H1 (cell line): ENCODE data around the gene GRIA4. TPM values are rescaled to one million over a fixed set of nuclear protein-coding genes. Genes with fewer than 3 reads are reported as not detected.

Experiments used
- CTCF ChIA-PET: fragments of 300-600 bp; sonication (Branson Sonifier 250); formaldehyde crosslinking; loops from one replicate; lab custom pipeline; 2021; ENCODE audit not compliant: partially characterized antibody; lab: Charles Lee
- POLR2A ChIA-PET: fragments of 300-600 bp; sonication (Branson Sonifier 250); formaldehyde crosslinking; loops from one replicate; lab custom pipeline; 2021; ENCODE audit warnings: inconsistent platforms; ENCODE audit not compliant: partially characterized antibody; lab: Charles Lee
- DNase-seq, 2 experiments: peaks; one replicate each; pipeline versions ENCODE4 v3.0.0 to v3.0.0-alpha.2; 2010 to 2022; ENCODE audit warnings: low spot score in 2 of 2, low read depth in 1 of 2, mixed read lengths in 1 of 2
- FAIRE-seq: peaks from 2 replicates; lab custom pipeline; 2011; peaks lifted over from hg19 to GRCh38; lab: Jason Lieb, UNC
- H2AFZ ChIP-seq: 2 replicates; pipeline ENCODE4 v1.8.1; 2012; ENCODE audit warnings: low read length, inconsistent platforms
- H2AK5ac ChIP-seq: 2 replicates; pipeline ENCODE4 v1.6.1; 2013; ENCODE audit warnings: low read depth, low read length
- H2BK120ac ChIP-seq: replicated peaks from 2 replicates; pipeline ENCODE3; 2013; ENCODE audit warnings: low read depth, low read length, inconsistent platforms
- H2BK12ac ChIP-seq: 2 replicates; pipeline ENCODE4 v1.6.1; 2013; ENCODE audit warnings: low read depth, low read length
- H2BK15ac ChIP-seq: 2 replicates; pipeline ENCODE4 v1.6.1; 2013; ENCODE audit warnings: low read length
- H2BK20ac ChIP-seq: 2 replicates; pipeline ENCODE4 v1.6.1; 2013; ENCODE audit warnings: low read length
- H2BK5ac ChIP-seq: 2 replicates; pipeline ENCODE4 v1.6.1; 2013; ENCODE audit warnings: low read depth, low read length
- H3K14ac ChIP-seq: 2 replicates; pipeline ENCODE4 v1.6.1; 2013; ENCODE audit warnings: inconsistent platforms; ENCODE audit not compliant: insufficient read length
- H3K18ac ChIP-seq: 2 replicates; pipeline ENCODE4 v1.6.1; 2013; ENCODE audit warnings: low read length; ENCODE audit errors: extremely low read depth
- H3K23ac ChIP-seq: 2 replicates; pipeline ENCODE4 v1.6.1; 2013; ENCODE audit warnings: inconsistent platforms; ENCODE audit not compliant: insufficient read length
- H3K23me2 ChIP-seq: 2 replicates; pipeline ENCODE4 v1.6.1; 2013; ENCODE audit warnings: low read depth, low read length
- H3K27ac ChIP-seq: 2 replicates; pipeline ENCODE4 v1.6.1; 2011; ENCODE audit warnings: low read depth, low read length, inconsistent platforms
- H3K27me3 ChIP-seq, 4 experiments: replicated peaks in 1 of 4; 1 replicate in 1 of 4; 2 replicates in 3 of 4; pipeline versions ENCODE4 v1.6.1 to v1.8.1; 2011 to 2013; ENCODE audit warnings: low read length in 3 of 4, mild to moderate bottlenecking in 3 of 4, inconsistent platforms in 2 of 4, mixed read lengths in 2 of 4, moderate library complexity in 1 of 4; ENCODE audit not compliant: control insufficient read depth in 3 of 4, insufficient read depth in 3 of 4; ENCODE audit errors: extremely low read depth in 1 of 4
- H3K36me3 ChIP-seq, 4 experiments: 2 replicates each; pipeline versions ENCODE4 v1.6.1 to v1.8.1; 2011 to 2013; ENCODE audit warnings: mild to moderate bottlenecking in 4 of 4, low read length in 3 of 4, moderate library complexity in 2 of 4, control low read depth in 1 of 4, inconsistent platforms in 1 of 4; ENCODE audit not compliant: insufficient read depth in 4 of 4, control insufficient read depth in 2 of 4
- H3K4ac ChIP-seq: replicated peaks from 2 replicates; pipeline ENCODE3; 2013; ENCODE audit warnings: low read length, low read depth, mixed read lengths, inconsistent platforms; ENCODE audit not compliant: insufficient read length
- H3K4me1 ChIP-seq, 4 experiments: replicated peaks in 1 of 4; 1 replicate in 1 of 4; 2 replicates in 3 of 4; pipeline versions ENCODE4 v1.6.1 to v1.8.1; 2011 to 2013; ENCODE audit warnings: low read length in 3 of 4, inconsistent platforms in 2 of 4, mixed read lengths in 1 of 4; ENCODE audit not compliant: insufficient read depth in 4 of 4, control insufficient read depth in 3 of 4
- H3K4me2 ChIP-seq, 2 experiments: 2 replicates each; pipeline versions ENCODE4 v1.6.1 to v1.8.1; 2011 to 2013; ENCODE audit warnings: low read depth in 2 of 2, low read length in 2 of 2, control low read depth in 1 of 2, inconsistent platforms in 1 of 2, mild to moderate bottlenecking in 1 of 2; ENCODE audit not compliant: insufficient read depth in 1 of 2
- H3K4me3 ChIP-seq, 4 experiments: fragments of 200-600, 300-600 bp in 1 of 4; sonication (generic), shearing (Covaris generic), sonication (Bioruptor Twin) in 1 of 4; 2 replicates each; pipeline versions ENCODE4 v1.5.1 to v1.8.1; 2011 to 2016; ENCODE audit warnings: low read length in 4 of 4, low read depth in 3 of 4, control low read depth in 2 of 4, inconsistent platforms in 2 of 4, mild to moderate bottlenecking in 2 of 4, mixed read lengths in 1 of 4, moderate library complexity in 1 of 4; ENCODE audit not compliant: insufficient read depth in 2 of 4; ENCODE audit errors: extremely low read depth in 1 of 4
- H3K56ac ChIP-seq: replicated peaks from 2 replicates; pipeline ENCODE3; 2013; ENCODE audit warnings: low read depth, mild to moderate bottlenecking, mixed read lengths, low read length, inconsistent platforms; ENCODE audit not compliant: insufficient read length
- H3K79me1 ChIP-seq: 2 replicates; pipeline ENCODE4 v1.6.1; 2013; ENCODE audit warnings: low read depth, low read length, control low read depth
- H3K79me2 ChIP-seq, 2 experiments: 2 replicates each; pipeline versions ENCODE4 v1.6.1 to v1.8.1; 2012 to 2013; ENCODE audit warnings: low read length in 2 of 2, mild to moderate bottlenecking in 2 of 2, inconsistent platforms in 1 of 2; ENCODE audit not compliant: insufficient read depth in 2 of 2, control insufficient read depth in 1 of 2
- H3K9ac ChIP-seq, 4 experiments: replicated peaks in 1 of 4; 1 replicate in 1 of 4; 2 replicates in 3 of 4; pipeline versions ENCODE4 v1.6.1 to v1.8.1; 2011 to 2013; ENCODE audit warnings: low read depth in 3 of 4, low read length in 3 of 4, control low read depth in 2 of 4, mild to moderate bottlenecking in 2 of 4, moderate library complexity in 2 of 4, inconsistent platforms in 1 of 4; ENCODE audit errors: extremely low read depth in 1 of 4
- H3K9me3 ChIP-seq, 2 experiments: 2 replicates each; pipeline versions ENCODE4 v1.6.1 to v1.8.1; 2012 to 2013; ENCODE audit warnings: mild to moderate bottlenecking in 2 of 2, moderate library complexity in 2 of 2, control low read depth in 1 of 2, inconsistent platforms in 1 of 2, low read depth in 1 of 2, low read length in 1 of 2, mixed read lengths in 1 of 2; ENCODE audit not compliant: insufficient read depth in 2 of 2
- H4K20me1 ChIP-seq, 2 experiments: replicated peaks in 1 of 2; 2 replicates each; pipeline versions ENCODE3 to v1.8.1; 2011 to 2013; ENCODE audit warnings: inconsistent platforms in 2 of 2, low read length in 2 of 2, mild to moderate bottlenecking in 1 of 2; ENCODE audit not compliant: insufficient read depth in 2 of 2, control insufficient read depth in 1 of 2
- H4K5ac ChIP-seq: 2 replicates; pipeline ENCODE4 v1.6.1; 2013; ENCODE audit warnings: low read length, low read depth, mixed read lengths, inconsistent platforms; ENCODE audit not compliant: insufficient read length
- H4K8ac ChIP-seq: 2 replicates; pipeline ENCODE4 v1.8.0; 2013; ENCODE audit warnings: mild to moderate bottlenecking, moderate library complexity, low read length, inconsistent platforms; ENCODE audit not compliant: insufficient read depth; ENCODE audit errors: extremely low read depth
- H4K91ac ChIP-seq: replicated peaks from 2 replicates; pipeline ENCODE3; 2013; ENCODE audit warnings: low read length, mixed read lengths, inconsistent platforms; ENCODE audit not compliant: insufficient read length
- ASH2L ChIP-seq: fragments of 200-600, 300-600 bp; sonication (generic); IDR thresholded peaks from one replicate; pipeline ENCODE4 v1.7.1; 2017; ENCODE audit warnings: low read length
- JUN ChIP-seq: IDR thresholded peaks from 2 replicates; pipeline ENCODE4 v1.6.1; 2011; ENCODE audit warnings: low read depth, mild to moderate bottlenecking, improper control_type of control experiment, low read length
- NANOG ChIP-seq: IDR thresholded peaks from 2 replicates; pipeline ENCODE4 v1.6.1; 2011; ENCODE audit warnings: low read length, low read depth, mild to moderate bottlenecking, inconsistent platforms; ENCODE audit not compliant: insufficient read depth, poor library complexity, severe bottlenecking
- PHF8 ChIP-seq: fragments of 200-600 bp; sonication (generic); conservative IDR thresholded peaks from 2 replicates; pipeline ENCODE4 v1.7.1; 2012; ENCODE audit warnings: low read depth, mild to moderate bottlenecking, inconsistent platforms, low read length, moderate library complexity
- RBBP5 ChIP-seq: IDR thresholded peaks from 2 replicates; pipeline ENCODE4 v1.7.1; 2012; ENCODE audit warnings: low read depth, mild to moderate bottlenecking, inconsistent platforms, low read length, moderate library complexity, borderline replicate concordance
- RNF2 ChIP-seq: fragments of 200-900, 300-1000 bp; sonication (generic); IDR thresholded peaks from 2 replicates; pipeline ENCODE4 v1.7.1; 2016; ENCODE audit warnings: borderline replicate concordance, low read depth, mild to moderate bottlenecking, antibody characterized with exemption, low read length; ENCODE audit not compliant: poor library complexity, severe bottlenecking; ENCODE audit errors: missing control alignments
- RXRA ChIP-seq: IDR thresholded peaks from 2 replicates; pipeline ENCODE4 v1.6.1; 2011; ENCODE audit warnings: low read depth, mild to moderate bottlenecking, low read length, moderate library complexity; ENCODE audit not compliant: insufficient read depth
- TEAD4 ChIP-seq: IDR thresholded peaks from 2 replicates; pipeline ENCODE4 v1.6.1; 2012; ENCODE audit warnings: low read depth, low read length, inconsistent platforms, mixed read lengths
- WGBS, 2 experiments: shearing (Covaris generic) in 1 of 2; methylation state at CpG; one replicate each; pipeline versions ENCODE4 v1.1.6 to v1.1.7; 2013 to 2015; ENCODE audit warnings: low lambda C conversion rate in 2 of 2, mixed read lengths in 2 of 2, inconsistent platforms in 1 of 2, low coverage in 1 of 2, missing lambda C conversion rate in 1 of 2; ENCODE audit not compliant: insufficient replicate concordance in 2 of 2, insufficient coverage in 1 of 2, insufficient read length in 1 of 2; ENCODE audit errors: extremely low coverage in 1 of 2, missing lambda C conversion rate in 1 of 2; 5-methylcytosine and 5-hydroxymethylcytosine counted together
- polyA plus RNA-seq, 7 experiments: library from polyadenylated mRNA; depleted of rRNA in 3 of 7; stranded (reverse) in 5 of 7; unstranded in 2 of 7; fragments of >200 nt in 5 of 7; fragments of 200-250 nt in 2 of 7; gene quantifications; 1 replicate in 5 of 7; 2 replicates in 1 of 7; 4 replicates in 1 of 7; pipeline versions ENCODE4 v1.2.1 to v1.2.3, GENCODE V29; 2011 to 2013; ENCODE audit warnings: missing spikeins in 2 of 7, mixed read lengths in 2 of 7
- total RNA-seq: library from RNA; stranded (reverse); fragmentation: NEBNext Ultra II Directional; extraction: Animal tissue kit (Norgen Biotek cat#: 25700); gene quantifications from 2 replicates; pipeline ENCODE4 v1.2.1, GENCODE V29; 2021
- TF ChIP-seq, protein P1 (sequence below), 3 experiments: IDR thresholded peaks; 1 replicate in 2 of 3; 2 replicates in 1 of 3; pipeline versions ENCODE4 v1.5.1 to v1.6.1; 2011; ENCODE audit warnings: low read length in 3 of 3, mild to moderate bottlenecking in 3 of 3, inconsistent platforms in 2 of 3, low read depth in 1 of 3, moderate library complexity in 1 of 3; ENCODE audit not compliant: insufficient read depth in 1 of 3; ENCODE audit errors: control extremely low read depth in 1 of 3

The GRIA4 gene
- total and polyA plus RNA-seq, 2 of the 8 experiments (the other 6 are each of a cell fraction or from before 2014, with no cell fraction given) = 12.5 to 21.8 TPM

DNA sequence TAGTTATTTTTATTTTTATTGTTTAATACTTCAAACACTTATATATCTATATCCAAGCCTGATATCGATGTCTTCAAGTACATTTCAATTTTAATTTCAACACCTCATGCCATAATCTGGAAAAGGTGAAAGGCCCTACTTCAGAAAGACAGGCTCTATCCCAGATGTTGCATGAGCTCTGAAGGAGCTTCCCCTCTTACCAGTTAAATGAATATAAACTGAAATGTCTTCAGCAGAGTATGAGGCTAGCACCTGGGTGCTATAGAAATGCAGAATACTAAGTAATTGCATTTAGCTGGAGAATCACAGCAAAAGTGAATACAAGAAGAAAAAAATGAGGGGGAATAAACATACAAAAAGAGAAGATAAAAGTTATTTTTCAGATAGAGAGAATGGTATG, 11.5 kb upstream of the GRIA4 start:
- Histone ChIP-seq H3K4ac (no peak overlapping the region), H3K4me2 (no peak overlapping the region), H2BK120ac (no peak overlapping the region), H3K4me1 (peaks cover 0 to 3% (median 1%) of the 10 kb centered on the region in 4 experiments; a peak in 1 of 7 replicates), H3K36me3 (no peaks in the 10 kb centered on the region), H3K18ac (no peak overlapping the region), H3K9ac (no peak overlapping the region), H2BK12ac (no peak overlapping the region), H3K79me2 (no peaks in the 10 kb centered on the region), H3K23me2 (no peaks in the 10 kb centered on the region), H3K27me3 (no peaks in the 10 kb centered on the region), H2AFZ (no peak overlapping the region), H4K8ac (no peak overlapping the region), H4K20me1 (no peaks in the 10 kb centered on the region), H3K56ac (no peak overlapping the region), H4K5ac (no peak overlapping the region), H3K4me3 (no peak overlapping the region), H2BK20ac (no peak overlapping the region), H3K27ac (no peak overlapping the region), H3K23ac (no peak overlapping the region), H3K14ac (no peak overlapping the region), H3K79me1 (no peaks in the 10 kb centered on the region), H2AK5ac (no peak overlapping the region), H2BK15ac (no peak overlapping the region), H2BK5ac (no peak overlapping the region), H3K9me3 (no peaks in the 10 kb centered on the region), H4K91ac (no peak overlapping the region)
- FAIRE-seq (no peak), DNase-seq (no peak)
- ChIA-PET POLR2A (no interaction called here), CTCF (interaction anchor here (0.6 kb wide), 1 partner anchor 491 kb away, joined by 3 read pairs; no protein-coding TSS in a partner anchor)
- 78% methylated on average over 1 of the region's 1 CpG; no CpG with 5 or more reads in 1 of the 2 experiments for WGBS, 2 experiments
- no peak for TF ChIP-seq NANOG
- TF ChIP-seq TEAD4 = no peak
- no peak for TF ChIP-seq ASH2L
- TF ChIP-seq RNF2 = no peak
- no peak for TF ChIP-seq RBBP5
- no peak for TF ChIP-seq JUN
- TF ChIP-seq, protein P1, sequence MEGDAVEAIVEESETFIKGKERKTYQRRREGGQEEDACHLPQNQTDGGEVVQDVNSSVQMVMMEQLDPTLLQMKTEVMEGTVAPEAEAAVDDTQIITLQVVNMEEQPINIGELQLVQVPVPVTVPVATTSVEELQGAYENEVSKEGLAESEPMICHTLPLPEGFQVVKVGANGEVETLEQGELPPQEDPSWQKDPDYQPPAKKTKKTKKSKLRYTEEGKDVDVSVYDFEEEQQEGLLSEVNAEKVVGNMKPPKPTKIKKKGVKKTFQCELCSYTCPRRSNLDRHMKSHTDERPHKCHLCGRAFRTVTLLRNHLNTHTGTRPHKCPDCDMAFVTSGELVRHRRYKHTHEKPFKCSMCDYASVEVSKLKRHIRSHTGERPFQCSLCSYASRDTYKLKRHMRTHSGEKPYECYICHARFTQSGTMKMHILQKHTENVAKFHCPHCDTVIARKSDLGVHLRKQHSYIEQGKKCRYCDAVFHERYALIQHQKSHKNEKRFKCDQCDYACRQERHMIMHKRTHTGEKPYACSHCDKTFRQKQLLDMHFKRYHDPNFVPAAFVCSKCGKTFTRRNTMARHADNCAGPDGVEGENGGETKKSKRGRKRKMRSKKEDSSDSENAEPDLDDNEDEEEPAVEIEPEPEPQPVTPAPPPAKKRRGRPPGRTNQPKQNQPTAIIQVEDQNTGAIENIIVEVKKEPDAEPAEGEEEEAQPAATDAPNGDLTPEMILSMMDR (IDR thresholded peaks at IDR 0.05; ENCODE audit: control extremely low read depth in 1 of 3, insufficient read depth in 1 of 3, low read depth in 1 of 3, low read length in 3 of 3) = no peak
- TF ChIP-seq RXRA = no peak
- TF ChIP-seq PHF8 = no peak
